Mesendoderm (in vitro differentiated cells): ENCODE results near the gene SND1.

Experiments used
- DNase-seq: peaks from one replicate; pipeline ENCODE4 v3.0.0; 2013
- H2AK5ac ChIP-seq: 2 replicates; pipeline ENCODE4 v1.6.1; 2013; ENCODE audit warnings: low read length, inconsistent platforms
- H2BK120ac ChIP-seq: 2 replicates; pipeline ENCODE4 v1.6.1; 2013; ENCODE audit warnings: low read depth, mild to moderate bottlenecking, low read length, moderate library complexity, mixed read lengths
- H2BK15ac ChIP-seq: replicated peaks from 2 replicates; pipeline ENCODE4 v1.6.1; 2013; ENCODE audit warnings: low read depth, mild to moderate bottlenecking, moderate library complexity
- H2BK5ac ChIP-seq: 2 replicates; pipeline ENCODE4 v1.6.1; 2013; ENCODE audit warnings: low read length, inconsistent platforms
- H3K18ac ChIP-seq: 2 replicates; pipeline ENCODE4 v1.6.1; 2013; ENCODE audit warnings: mild to moderate bottlenecking, low read length, mixed read lengths
- H3K23ac ChIP-seq: one replicate; pipeline ENCODE4 v1.6.1; 2013; ENCODE audit warnings: low read length
- H3K27ac ChIP-seq: 2 replicates; pipeline ENCODE4 v1.5.1; 2013; ENCODE audit warnings: low read depth, mild to moderate bottlenecking, inconsistent platforms, low read length, moderate library complexity
- H3K27me3 ChIP-seq: 2 replicates; pipeline ENCODE4 v1.6.1; 2013; ENCODE audit warnings: low read length, control low read depth, mild to moderate bottlenecking, inconsistent platforms; ENCODE audit not compliant: insufficient read depth, poor library complexity
- H3K36me3 ChIP-seq: 2 replicates; pipeline ENCODE4 v1.6.1; 2013; ENCODE audit warnings: low read length, inconsistent platforms; ENCODE audit not compliant: control insufficient read depth, insufficient read depth
- H3K4ac ChIP-seq: one replicate; pipeline ENCODE4 v1.6.1; 2013; ENCODE audit warnings: low read depth, mild to moderate bottlenecking, low read length, moderate library complexity
- H3K4me1 ChIP-seq: 2 replicates; pipeline ENCODE4 v1.6.1; 2013; ENCODE audit warnings: low read depth, low read length, inconsistent platforms; ENCODE audit not compliant: control insufficient read depth
- H3K4me2 ChIP-seq: 2 replicates; pipeline ENCODE4 v1.6.1; 2013; ENCODE audit warnings: low read length
- H3K4me3 ChIP-seq: 2 replicates; pipeline ENCODE4 v1.5.1; 2013; ENCODE audit warnings: mild to moderate bottlenecking, low read length
- H3K56ac ChIP-seq: one replicate; pipeline ENCODE4 v1.6.1; 2013; ENCODE audit warnings: low read length
- H3K79me1 ChIP-seq: 2 replicates; pipeline ENCODE4 v1.6.1; 2013; ENCODE audit warnings: low read length, inconsistent platforms
- H3K79me2 ChIP-seq: 2 replicates; pipeline ENCODE4 v1.6.1; 2013; ENCODE audit warnings: mild to moderate bottlenecking, low read length; ENCODE audit not compliant: control insufficient read depth, insufficient read depth
- H3K9ac ChIP-seq: 2 replicates; pipeline ENCODE4 v1.6.1; 2013; ENCODE audit warnings: low read length, inconsistent platforms
- H4K5ac ChIP-seq: one replicate; pipeline ENCODE4 v1.6.1; 2013; ENCODE audit warnings: low read length
- H4K8ac ChIP-seq: one replicate; pipeline ENCODE4 v1.6.1; 2013; ENCODE audit warnings: low read depth, mild to moderate bottlenecking, control low read depth, low read length, moderate library complexity
- WGBS: extraction: QIAGEN DNeasy Blood & Tissue Kit; methylation state at CpG from one replicate; pipeline ENCODE4 v1.1.7; 2013; ENCODE audit warnings: low lambda C conversion rate, missing lambda C conversion rate; ENCODE audit not compliant: insufficient coverage; ENCODE audit errors: extremely low coverage; 5-methylcytosine and 5-hydroxymethylcytosine counted together

The SND1 gene

DNA sequence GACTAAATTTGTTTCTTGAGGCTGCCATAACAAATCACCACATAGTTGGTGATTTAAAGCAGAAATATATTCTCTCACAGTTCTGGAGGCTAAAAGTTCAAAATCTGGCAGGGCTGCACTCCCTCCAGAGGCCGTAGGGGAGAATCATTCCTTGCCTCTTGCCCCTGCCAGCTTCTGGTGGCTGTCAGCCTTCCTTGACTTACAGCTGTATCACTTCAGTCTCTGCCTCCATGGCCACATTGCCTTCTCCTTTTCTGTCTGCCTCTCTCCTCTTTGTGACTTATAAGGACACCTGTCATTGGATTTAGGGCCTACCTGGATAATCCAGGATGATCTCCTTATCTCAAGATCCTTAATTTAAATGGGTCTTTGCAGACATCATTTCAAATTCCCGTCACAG lies 385.1 kb downstream of the SND1 start:
- Histone ChIP-seq H4K5ac (no peak overlapping the region), H3K4me3 (no peak overlapping the region), H3K9ac (no peak overlapping the region), H3K56ac (no peak overlapping the region), H2BK5ac (no peak overlapping the region), H3K18ac (no peak overlapping the region), H3K79me2 (no peaks in the 10 kb centered on the region), H3K4ac (no peak overlapping the region), H2BK120ac (no peak overlapping the region), H4K8ac (no peak overlapping the region), H2AK5ac (no peak overlapping the region), H2BK15ac (no peak overlapping the region), H3K27me3 (no peaks in the 10 kb centered on the region), H3K23ac (no peak overlapping the region), H3K4me1 (peaks cover 1% of the 10 kb centered on the region), H3K27ac (no peak overlapping the region), H3K36me3 (no peaks in the 10 kb centered on the region), H3K4me2 (no peak overlapping the region), H3K79me1 (no peaks in the 10 kb centered on the region)
- no CpG with 5 or more reads among the region's 2 CpGs for WGBS
- no peak for DNase-seq

DNA sequence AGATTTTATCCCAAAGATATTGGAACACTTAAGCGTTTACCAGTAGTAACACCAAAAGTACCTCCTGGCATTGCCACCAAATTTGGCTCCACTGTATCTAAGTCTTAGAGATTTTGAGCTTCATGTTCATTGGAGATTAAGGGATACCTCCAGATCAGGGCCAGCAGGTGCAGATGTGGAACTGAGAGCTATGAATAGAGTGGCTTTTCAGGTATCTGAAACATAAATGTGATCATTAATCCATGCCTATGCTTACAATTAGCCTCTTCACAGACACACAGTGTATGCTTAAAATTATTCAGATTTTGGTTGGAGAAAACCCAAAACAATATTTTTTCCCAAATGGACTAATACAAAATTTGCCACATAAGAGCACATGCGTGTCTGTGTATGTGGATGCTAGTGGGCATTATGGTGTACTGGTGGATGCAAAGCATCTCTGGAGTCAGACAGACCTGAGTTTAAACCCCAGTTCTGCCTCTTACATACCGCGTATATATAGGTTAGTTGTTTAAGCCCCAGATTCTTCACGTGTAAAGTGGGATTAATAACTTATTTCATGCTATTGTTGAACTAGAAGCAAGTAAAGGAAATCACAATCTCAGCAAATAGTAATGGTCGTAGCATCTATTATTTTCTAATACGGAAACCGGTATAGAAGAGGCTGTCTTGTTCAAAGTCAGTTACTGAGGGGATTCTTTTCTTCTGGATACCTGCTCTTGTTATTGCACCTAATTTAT lies 386.1 kb downstream of the SND1 start:
- H3K4me2 ChIP-seq, result no peak overlapping the region
- H3K27me3 ChIP-seq, result no peaks in the 10 kb centered on the region
- H3K18ac ChIP-seq, result no peak overlapping the region
- H3K79me1 ChIP-seq, result no peaks in the 10 kb centered on the region
- no peak overlapping the region for H3K9ac ChIP-seq
- no peak overlapping the region for H3K56ac ChIP-seq
- H2BK120ac ChIP-seq, result no peak overlapping the region
- H4K5ac ChIP-seq, result no peak overlapping the region
- no peak overlapping the region for H4K8ac ChIP-seq
- no peak overlapping the region for H3K27ac ChIP-seq
- peaks cover 1% of the 10 kb centered on the region for H3K4me1 ChIP-seq
- H3K79me2 ChIP-seq, result no peaks in the 10 kb centered on the region
- H2BK15ac ChIP-seq, result no peak overlapping the region
- no peak for DNase-seq
- H3K4me3 ChIP-seq, result no peak overlapping the region
- no peak overlapping the region for H3K23ac ChIP-seq
- no peak overlapping the region for H2BK5ac ChIP-seq
- H3K36me3 ChIP-seq, result peaks cover 2% of the 10 kb centered on the region
- H2AK5ac ChIP-seq, result no peak overlapping the region
- WGBS, result no CpG with 5 or more reads among the region's 8 CpGs
- no peak overlapping the region for H3K4ac ChIP-seq

DNA sequence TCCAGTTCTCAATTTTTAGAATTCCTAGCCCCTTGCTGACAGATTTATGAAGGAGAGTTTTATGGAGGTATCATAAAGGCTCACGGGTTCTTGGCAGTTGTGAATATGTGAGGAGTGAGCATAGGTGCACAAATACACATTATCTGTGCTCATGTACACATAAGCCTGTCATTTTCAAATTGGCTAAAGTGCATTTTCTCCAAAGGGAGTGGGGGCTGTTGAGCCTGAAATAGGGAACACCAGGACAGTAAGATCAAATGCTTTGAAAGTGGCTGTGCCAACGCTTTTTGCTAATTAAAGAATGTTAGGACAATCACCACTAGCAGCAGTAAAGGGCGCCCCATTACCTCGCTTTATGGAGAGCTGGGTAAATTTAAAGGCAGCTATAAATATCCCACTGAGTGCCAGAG lies 387.6 kb downstream of the SND1 start:
- no peak overlapping the region for H2BK5ac ChIP-seq
- H3K27me3 ChIP-seq, result no peaks in the 10 kb centered on the region
- H4K5ac ChIP-seq, result no peak overlapping the region
- no peak overlapping the region for H3K27ac ChIP-seq
- DNase-seq, result no peak
- WGBS, result no CpG with 5 or more reads among the region's 4 CpGs
- no peak overlapping the region for H3K18ac ChIP-seq
- no peak overlapping the region for H2BK15ac ChIP-seq
- no peak overlapping the region for H2AK5ac ChIP-seq
- H3K4ac ChIP-seq, result no peak overlapping the region
- no peaks in the 10 kb centered on the region for H3K79me1 ChIP-seq
- no peaks in the 10 kb centered on the region for H3K4me1 ChIP-seq
- no peak overlapping the region for H3K4me3 ChIP-seq
- no peak overlapping the region for H3K4me2 ChIP-seq
- H3K56ac ChIP-seq, result no peak overlapping the region
- H3K23ac ChIP-seq, result no peak overlapping the region
- no peaks in the 10 kb centered on the region for H3K79me2 ChIP-seq
- H2BK120ac ChIP-seq, result no peak overlapping the region
- no peak overlapping the region for H3K9ac ChIP-seq
- H4K8ac ChIP-seq, result no peak overlapping the region
- peaks cover 2% of the 10 kb centered on the region for H3K36me3 ChIP-seq

DNA sequence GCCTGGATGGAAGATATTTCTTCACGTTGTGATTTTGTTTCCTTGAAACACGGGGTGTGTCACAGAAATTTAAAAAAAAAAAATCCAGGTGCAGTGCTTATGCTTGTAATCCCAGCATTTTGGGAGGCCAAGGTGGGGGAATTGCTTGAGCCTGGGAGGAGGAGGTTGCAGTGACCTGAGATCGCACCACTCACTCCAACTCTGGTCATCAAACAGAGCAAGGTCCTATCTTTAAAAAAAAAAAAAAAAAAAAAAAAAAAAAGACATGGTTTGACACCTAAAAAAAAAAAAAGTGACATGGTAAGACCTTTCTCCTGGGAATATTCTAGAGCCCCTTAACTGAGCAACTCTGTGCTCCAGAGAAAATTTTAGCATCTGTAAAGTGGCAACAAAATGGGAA lies 388.2 kb downstream of the SND1 start:
- Histone ChIP-seq H3K4me1 (no peaks in the 10 kb centered on the region), H3K27ac (no peak overlapping the region), H3K23ac (no peak overlapping the region), H3K79me1 (no peaks in the 10 kb centered on the region), H4K5ac (no peak overlapping the region), H2BK5ac (no peak overlapping the region), H3K4me3 (no peak overlapping the region), H3K18ac (no peak overlapping the region), H3K36me3 (peaks cover 2% of the 10 kb centered on the region), H2AK5ac (no peak overlapping the region), H3K56ac (no peak overlapping the region), H3K27me3 (no peaks in the 10 kb centered on the region), H4K8ac (no peak overlapping the region), H3K79me2 (no peaks in the 10 kb centered on the region), H2BK15ac (no peak overlapping the region), H2BK120ac (no peak overlapping the region), H3K4me2 (no peak overlapping the region), H3K4ac (no peak overlapping the region), H3K9ac (no peak overlapping the region)
- DNase-seq, result no peak
- no CpG with 5 or more reads among the region's 3 CpGs for WGBS

DNA sequence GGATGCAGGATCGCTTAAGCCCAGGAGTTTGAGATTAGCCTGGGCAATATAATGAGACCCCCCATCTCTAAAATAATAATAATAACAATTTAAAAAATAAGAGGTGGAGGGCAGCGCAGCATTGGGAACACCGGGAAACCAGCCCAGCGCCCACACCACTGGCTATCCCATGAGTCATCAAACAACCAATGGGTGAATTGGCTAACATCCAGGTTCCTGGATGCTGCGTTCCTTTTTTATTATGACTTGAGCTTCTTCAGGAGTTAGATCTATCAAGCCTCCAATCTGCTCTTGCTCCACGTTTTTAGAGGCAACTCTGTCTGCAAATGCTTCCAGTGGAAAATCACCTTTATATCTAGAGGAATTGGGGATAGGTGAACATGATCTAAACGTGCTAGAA lies 389.2 kb downstream of the SND1 start:
- Histone ChIP-seq H4K5ac (no peak overlapping the region), H2BK5ac (no peak overlapping the region), H3K36me3 (peaks cover 2% of the 10 kb centered on the region), H4K8ac (no peak overlapping the region), H3K23ac (no peak overlapping the region), H3K4ac (no peak overlapping the region), H3K4me2 (no peak overlapping the region), H2AK5ac (no peak overlapping the region), H2BK120ac (no peak overlapping the region), H3K18ac (no peak overlapping the region), H3K79me2 (no peaks in the 10 kb centered on the region), H3K4me3 (no peak overlapping the region), H2BK15ac (no peak overlapping the region), H3K27me3 (no peaks in the 10 kb centered on the region), H3K9ac (no peak overlapping the region), H3K4me1 (no peaks in the 10 kb centered on the region), H3K27ac (no peak overlapping the region), H3K56ac (no peak overlapping the region), H3K79me1 (no peaks in the 10 kb centered on the region)
- no CpG with 5 or more reads among the region's 7 CpGs for WGBS
- DNase-seq, result no peak

DNA sequence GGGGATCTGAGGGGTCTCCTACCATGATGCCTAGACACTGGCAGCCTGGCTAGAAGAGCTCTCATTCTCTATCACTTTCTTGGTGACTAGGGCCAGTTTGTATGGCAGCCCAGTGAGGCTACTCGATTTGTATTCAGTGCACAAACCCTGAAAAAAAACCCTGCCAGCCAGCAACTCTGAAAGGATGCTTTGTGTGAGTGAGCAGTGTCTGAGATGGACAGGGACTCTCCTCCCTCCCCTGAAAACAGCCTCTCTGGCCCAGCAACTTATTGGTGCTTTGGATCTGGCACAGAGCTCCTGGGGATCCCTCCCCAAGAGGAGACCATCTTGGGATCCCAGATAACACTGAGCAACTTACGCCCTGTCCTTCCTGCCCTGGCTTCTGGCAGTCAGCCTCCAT lies 390.0 kb downstream of the SND1 start:
- Histone ChIP-seq H2BK5ac (no peak overlapping the region), H4K5ac (no peak overlapping the region), H3K4me3 (no peak overlapping the region), H3K27me3 (no peaks in the 10 kb centered on the region), H3K56ac (no peak overlapping the region), H3K4me2 (no peak overlapping the region), H3K4ac (no peak overlapping the region), H4K8ac (no peak overlapping the region), H3K79me2 (no peaks in the 10 kb centered on the region), H3K27ac (no peak overlapping the region), H2AK5ac (no peak overlapping the region), H3K79me1 (no peaks in the 10 kb centered on the region), H3K23ac (no peak overlapping the region), H2BK15ac (no peak overlapping the region), H3K18ac (no peak overlapping the region), H3K9ac (no peak overlapping the region), H3K36me3 (peaks cover 2% of the 10 kb centered on the region), H2BK120ac (no peak overlapping the region), H3K4me1 (no peaks in the 10 kb centered on the region)
- no CpG with 5 or more reads among the region's 2 CpGs for WGBS
- no peak for DNase-seq
